GM23248 (cell line): ENCODE data around the gene TSSK2. TPM values are rescaled to one million over a fixed set of nuclear protein-coding genes. Genes with fewer than 3 reads are reported as not detected.
A peak's percentile ranks its signal among the peaks of the same experiment; 100 is the strongest.

Experiments
- DNase-seq: peaks from one replicate; pipeline ENCODE4 v3.0.0-alpha.2; 2015
- H2AFZ ChIP-seq: fragments of 200-600 bp; sonication (generic); 2 replicates; pipeline ENCODE4 v1.6.1; 2016; ENCODE audit warnings: antibody characterized with exemption
- H3F3A ChIP-seq: fragments of 200-600 bp; sonication (generic); 2 replicates; pipeline ENCODE4 v1.6.1; 2016; ENCODE audit warnings: mild to moderate bottlenecking, antibody characterized with exemption, mixed run types; ENCODE audit not compliant: insufficient read depth
- H3K27ac ChIP-seq: fragments of 200-600 bp; sonication (generic); 2 replicates; pipeline ENCODE4 v1.5.1; 2016; ENCODE audit warnings: mild to moderate bottlenecking
- H3K27me3 ChIP-seq: fragments of 200-600 bp; sonication (generic); replicated peaks from 2 replicates; pipeline ENCODE4 v1.6.1; 2016; ENCODE audit warnings: mild to moderate bottlenecking; ENCODE audit not compliant: insufficient read depth
- H3K36me3 ChIP-seq: fragments of 200-600 bp; sonication (generic); 2 replicates; pipeline ENCODE4 v1.6.1; 2016; ENCODE audit warnings: low read depth, mild to moderate bottlenecking
- H3K4me1 ChIP-seq: fragments of 200-600 bp; sonication (generic); 2 replicates; pipeline ENCODE4 v1.6.1; 2016; ENCODE audit warnings: mild to moderate bottlenecking; ENCODE audit not compliant: insufficient read depth
- H3K4me2 ChIP-seq: fragments of 200-600 bp; sonication (generic); one replicate; pipeline ENCODE4 v1.6.1; 2016; ENCODE audit warnings: mild to moderate bottlenecking; ENCODE audit not compliant: unreplicated experiment
- H3K4me3 ChIP-seq: fragments of 200-600 bp; sonication (generic); 2 replicates; pipeline ENCODE4 v1.5.1; 2016; ENCODE audit warnings: mild to moderate bottlenecking
- H3K79me2 ChIP-seq: fragments of 200-600 bp; sonication (generic); 2 replicates; pipeline ENCODE4 v1.6.1; 2016; ENCODE audit warnings: mild to moderate bottlenecking; ENCODE audit not compliant: insufficient read depth
- H3K9ac ChIP-seq: fragments of 200-600 bp; sonication (generic); 2 replicates; pipeline ENCODE4 v1.6.1; 2016; ENCODE audit warnings: mild to moderate bottlenecking
- H3K9me2 ChIP-seq: fragments of 200-600 bp; sonication (generic); 2 replicates; pipeline ENCODE4 v1.6.1; 2016; ENCODE audit warnings: mixed run types, mild to moderate bottlenecking, moderate library complexity; ENCODE audit not compliant: insufficient read depth
- H3K9me3 ChIP-seq: fragments of 200-600 bp; sonication (generic); one replicate; pipeline ENCODE4 v1.6.1; 2017; ENCODE audit warnings: low read depth
- H4K20me1 ChIP-seq: fragments of 200-600 bp; sonication (generic); 2 replicates; pipeline ENCODE4 v1.6.0; 2016; ENCODE audit not compliant: insufficient read depth
- EZH2 ChIP-seq: fragments of 200-600 bp; sonication (generic); IDR thresholded peaks from 2 replicates; pipeline ENCODE4 v1.6.1; 2018; ENCODE audit warnings: antibody characterized with exemption, mild to moderate bottlenecking; ENCODE audit not compliant: insufficient read depth, poor library complexity, severe bottlenecking
- EZH2phosphoT487 ChIP-seq: fragments of 200-600 bp; sonication (generic); IDR thresholded peaks from 2 replicates; pipeline ENCODE4 v1.6.1; 2018; ENCODE audit warnings: antibody characterized with exemption, moderate library complexity, mild to moderate bottlenecking, low read depth; ENCODE audit not compliant: insufficient read depth
- WGBS, 2 experiments: methylation state at CpG; one replicate each; pipeline ENCODE4 v1.1.6; 2015 to 2017; ENCODE audit warnings: low lambda C conversion rate in 2 of 2, low coverage in 1 of 2; ENCODE audit errors: missing lambda C conversion rate in 2 of 2; 5-methylcytosine and 5-hydroxymethylcytosine counted together
- in situ Hi-C: fragments of 300-500 bp; cut with MboI; formaldehyde crosslinking; loops from 2 replicates; pipeline ENCODE4 v1.15.0; 2020
- polyA plus RNA-seq: library from polyadenylated mRNA; unstranded; fragments of >200 nt; fragmentation: Nextera tagmentation; extraction: Ambion mirVana; gene quantifications from 2 replicates; pipeline ENCODE4 v1.2.1, GENCODE V29; 2016
- total RNA-seq: library from RNA; depleted of rRNA; stranded (reverse); fragments of >200 nt; shearing (Covaris generic); gene quantifications from 2 replicates; pipeline ENCODE4 v1.2.3, GENCODE V29; 2014

The TSSK2 gene
- total and polyA plus RNA-seq, 2 experiments from 2014 or later = not detected

GRCh38 chr22:19178065-19178656 lies 47.1 kb downstream of the TSSK2 start:
- WGBS, 2 experiments = 0 to 1% methylated on average over 24 to 38 of the region's 80 CpGs
- H3K4me2 ChIP-seq = peak overlapping the region; percentile 76
- H3K9me3 ChIP-seq = no peaks in the 10 kb centered on the region
- H4K20me1 ChIP-seq = no peaks in the 10 kb centered on the region
- H3K36me3 ChIP-seq = no peaks in the 10 kb centered on the region
- H2AFZ ChIP-seq = peak overlapping the region; percentile 70
- peak overlapping the region; percentile 79 for H3K9ac ChIP-seq
- peaks cover 14% of the 10 kb centered on the region for H3K4me1 ChIP-seq
- H3K9me2 ChIP-seq = no peaks in the 10 kb centered on the region
- H3K79me2 ChIP-seq = peaks cover 28% of the 10 kb centered on the region
- in situ Hi-C loops = no loop called here
- H3F3A ChIP-seq = no peaks in the 10 kb centered on the region
- H3K27me3 ChIP-seq = no peaks in the 10 kb centered on the region
- H3K4me3 ChIP-seq = peak overlapping the region; percentile 78
- TF ChIP-seq EZH2phosphoT487 (no peak), EZH2 (no peak)
- peak; percentile 73 for DNase-seq
- peak overlapping the region; percentile 19; the same call in 1 of the 2 replicates for H3K27ac ChIP-seq

GRCh38 chr22:19178657-19179496 lies 47.8 kb downstream of the TSSK2 start, which contains the start of gene SLC25A1:
SLC25A1 (minus strand) TSS chr22:19178736; CDS start chr22:19178673, 63 bp downstream.
- Histone ChIP-seq H2AFZ (peak within 1 kb of the TSS; percentile 78), H4K20me1 (no peaks in the 10 kb centered on the region), H3K27ac (peak within 1 kb of the TSS; percentile 31), H3F3A (no peaks in the 10 kb centered on the region), H3K9me2 (no peaks in the 10 kb centered on the region), H3K36me3 (no peaks in the 10 kb centered on the region), H3K4me3 (peak within 1 kb of the TSS; percentile 78), H3K4me2 (peak within 1 kb of the TSS; percentile 76), H3K79me2 (peaks cover 21% of the 10 kb centered on the region), H3K9me3 (no peaks in the 10 kb centered on the region), H3K4me1 (peaks cover 12% of the 10 kb centered on the region), H3K9ac (peak within 1 kb of the TSS; percentile 79), H3K27me3 (no peaks in the 10 kb centered on the region)
- peak; percentile 94 for DNase-seq
- in situ Hi-C loops = no loop called here
- no peak for TF ChIP-seq EZH2phosphoT487
- no peak for TF ChIP-seq EZH2
- WGBS, 2 experiments = 3 to 5% methylated on average over 27 to 61 of the region's 86 CpGs

- DNase-seq = peak; percentile 90
- WGBS, 2 experiments = 36 to 43% methylated on average over 14 to 15 of the region's 15 CpGs
- in situ Hi-C loops = no loop called here
- Histone ChIP-seq H3K9me2 (no peaks in the 10 kb centered on the region), H3K4me3 (peak overlapping the region; percentile 78), H4K20me1 (no peaks in the 10 kb centered on the region), H3K9me3 (no peaks in the 10 kb centered on the region), H3K27me3 (no peaks in the 10 kb centered on the region), H3F3A (no peaks in the 10 kb centered on the region), H3K4me1 (peaks cover 5% of the 10 kb centered on the region), H3K27ac (peak overlapping the region; percentile 31), H3K79me2 (peaks cover 18% of the 10 kb centered on the region), H3K4me2 (peak overlapping the region; percentile 66), H2AFZ (peak overlapping the region; percentile 78), H3K36me3 (no peaks in the 10 kb centered on the region), H3K9ac (peak overlapping the region; percentile 79; the same call in 1 of the 2 replicates)
- no peak for TF ChIP-seq EZH2phosphoT487
- TF ChIP-seq EZH2 = no peak
These were observed 48.5 kb downstream of the TSSK2 start for GRCh38 chr22:19179497-19180048.

- TF ChIP-seq EZH2 (no peak), EZH2phosphoT487 (no peak)
- no peak overlapping the region for H2AFZ ChIP-seq
- H3K4me3 ChIP-seq = no peak overlapping the region
- H3K79me2 ChIP-seq = peaks cover 18% of the 10 kb centered on the region
- in situ Hi-C loops = no loop called here
- no peak overlapping the region for H3K9ac ChIP-seq
- H3K9me3 ChIP-seq = no peaks in the 10 kb centered on the region
- no peak overlapping the region for H3K27ac ChIP-seq
- peaks cover 5% of the 10 kb centered on the region; the same call in 1 of the 2 replicates for H3K4me1 ChIP-seq
- no peaks in the 10 kb centered on the region for H3K9me2 ChIP-seq
- H3K27me3 ChIP-seq = no peaks in the 10 kb centered on the region
- no peak overlapping the region for H3K4me2 ChIP-seq
- no peak for DNase-seq
- H4K20me1 ChIP-seq = no peaks in the 10 kb centered on the region
- no peaks in the 10 kb centered on the region for H3K36me3 ChIP-seq
- 81 to 82% methylated on average over 9 of the region's 9 CpGs for WGBS, 2 experiments
- no peaks in the 10 kb centered on the region for H3F3A ChIP-seq
These were observed 49.1 kb downstream of the TSSK2 start for GRCh38 chr22:19180234-19180633.
